ENCODE data around the gene AQR. TPM values are rescaled to one million over a fixed set of nuclear protein-coding genes. Genes with fewer than 3 reads are reported as not detected.
A peak's percentile ranks its signal among the peaks of the same experiment; 100 is the strongest.

The AQR gene
- total and polyA plus RNA-seq, 2 of the 13 experiments (the other 11 are each of a cell fraction or from before 2014, with no cell fraction given), result 18.7 to 31.3 TPM

DNA sequence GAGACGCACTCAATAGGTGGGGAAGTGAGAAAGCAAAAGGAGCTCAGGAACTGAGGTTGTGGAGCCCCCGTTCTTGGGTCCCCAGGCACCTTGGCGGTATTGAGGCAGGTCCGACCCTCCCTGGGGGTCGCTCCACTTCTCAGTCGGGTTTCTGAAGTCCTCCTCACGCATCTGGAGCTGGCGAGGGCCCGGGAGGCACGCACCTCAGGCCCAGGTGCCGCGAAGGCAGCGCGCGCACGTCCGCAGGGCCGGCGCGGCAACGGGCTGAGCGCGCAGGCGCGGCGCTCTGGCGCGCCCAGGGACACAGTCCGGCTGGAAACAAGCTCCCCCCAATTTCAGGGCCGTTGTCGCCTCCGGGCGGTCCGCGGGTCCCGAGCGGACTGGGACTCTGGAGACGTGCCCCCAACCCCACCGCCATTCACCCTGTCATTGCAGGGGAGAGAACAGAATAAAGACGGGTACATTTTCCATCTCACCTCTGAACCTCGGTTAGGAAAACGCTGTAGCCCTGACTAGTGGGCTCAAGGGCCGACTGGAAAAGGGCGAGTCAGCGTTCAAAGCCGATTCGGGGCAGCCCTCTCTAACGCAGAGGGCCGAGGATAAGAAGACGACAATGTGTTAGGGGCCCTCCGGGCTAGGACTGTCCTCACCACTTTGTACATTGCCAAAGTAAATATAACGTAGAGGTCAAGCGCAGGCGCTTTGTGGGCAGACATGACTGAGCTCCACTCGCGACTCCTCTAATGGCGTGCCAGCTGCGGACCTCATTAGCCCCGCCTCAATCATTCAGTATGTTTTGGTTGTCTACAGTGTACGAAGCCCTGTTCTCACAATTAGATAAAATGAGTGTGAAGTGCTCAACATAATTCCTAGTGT lies 18.7 kb upstream of the AQR start, which contains the start of gene ZNF770 (continued):
- TF ChIP-seq THAP9 (CRISPR knock-in tag; IDR thresholded peaks at IDR 0.05; ENCODE audit: borderline replicate concordance), result peak; percentile 82; the same call in 1 of the 2 replicates
- TF ChIP-seq ZNF775 (CRISPR knock-in tag; IDR thresholded peaks at IDR 0.05; ENCODE audit: borderline replicate concordance), result 0 out of 2 replicates have a peak, but pooled peaks have one; percentile 5
- no peak for TF ChIP-seq ZNF530 (CRISPR knock-in tag; IDR thresholded peaks at IDR 0.05; ENCODE audit: low read depth)
- TF ChIP-seq ZNF607 (CRISPR knock-in tag; IDR thresholded peaks at IDR 0.05; ENCODE audit: borderline replicate concordance), result peak; percentile 97
- TF ChIP-seq ZNF816 (CRISPR knock-in tag; IDR thresholded peaks at IDR 0.05; ENCODE audit: borderline replicate concordance), result peak; percentile 94
- 0 out of 2 replicates have a peak, but pooled peaks have one; percentile 25 for TF ChIP-seq ZKSCAN5 (CRISPR knock-in tag; IDR thresholded peaks at IDR 0.05)
- TF ChIP-seq TCF7 (IDR thresholded peaks at IDR 0.05; ENCODE audit: low read depth), result no peak
- TF ChIP-seq U2AF1 (optimal IDR thresholded peaks at IDR 0.05; ENCODE audit: low read depth, low read length), result no peak
- TF ChIP-seq BCL6 (CRISPR knock-in tag; IDR thresholded peaks at IDR 0.05), result no peak
- TF ChIP-seq ZBTB10 (CRISPR knock-in tag; IDR thresholded peaks at IDR 0.05; ENCODE audit: borderline replicate concordance), result peak; percentile 51; the same call in 1 of the 2 replicates
- TF ChIP-seq GMEB2 (CRISPR knock-in tag; IDR thresholded peaks at IDR 0.05; ENCODE audit: low read depth), result no peak
- TF ChIP-seq, protein P1, sequence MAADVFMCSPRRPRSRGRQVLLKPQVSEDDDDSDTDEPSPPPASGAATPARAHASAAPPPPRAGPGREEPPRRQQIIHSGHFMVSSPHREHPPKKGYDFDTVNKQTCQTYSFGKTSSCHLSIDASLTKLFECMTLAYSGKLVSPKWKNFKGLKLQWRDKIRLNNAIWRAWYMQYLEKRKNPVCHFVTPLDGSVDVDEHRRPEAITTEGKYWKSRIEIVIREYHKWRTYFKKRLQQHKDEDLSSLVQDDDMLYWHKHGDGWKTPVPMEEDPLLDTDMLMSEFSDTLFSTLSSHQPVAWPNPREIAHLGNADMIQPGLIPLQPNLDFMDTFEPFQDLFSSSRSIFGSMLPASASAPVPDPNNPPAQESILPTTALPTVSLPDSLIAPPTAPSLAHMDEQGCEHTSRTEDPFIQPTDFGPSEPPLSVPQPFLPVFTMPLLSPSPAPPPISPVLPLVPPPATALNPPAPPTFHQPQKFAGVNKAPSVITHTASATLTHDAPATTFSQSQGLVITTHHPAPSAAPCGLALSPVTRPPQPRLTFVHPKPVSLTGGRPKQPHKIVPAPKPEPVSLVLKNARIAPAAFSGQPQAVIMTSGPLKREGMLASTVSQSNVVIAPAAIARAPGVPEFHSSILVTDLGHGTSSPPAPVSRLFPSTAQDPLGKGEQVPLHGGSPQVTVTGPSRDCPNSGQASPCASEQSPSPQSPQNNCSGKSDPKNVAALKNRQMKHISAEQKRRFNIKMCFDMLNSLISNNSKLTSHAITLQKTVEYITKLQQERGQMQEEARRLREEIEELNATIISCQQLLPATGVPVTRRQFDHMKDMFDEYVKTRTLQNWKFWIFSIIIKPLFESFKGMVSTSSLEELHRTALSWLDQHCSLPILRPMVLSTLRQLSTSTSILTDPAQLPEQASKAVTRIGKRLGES (CRISPR knock-in tag; IDR thresholded peaks at IDR 0.05; ENCODE audit: borderline replicate concordance), result no peak
- TF ChIP-seq ATF7 (IDR thresholded peaks at IDR 0.05), result no peak
- no peak for TF ChIP-seq ATF7 (CRISPR knock-in tag; IDR thresholded peaks at IDR 0.05)
- TF ChIP-seq, protein P2, sequence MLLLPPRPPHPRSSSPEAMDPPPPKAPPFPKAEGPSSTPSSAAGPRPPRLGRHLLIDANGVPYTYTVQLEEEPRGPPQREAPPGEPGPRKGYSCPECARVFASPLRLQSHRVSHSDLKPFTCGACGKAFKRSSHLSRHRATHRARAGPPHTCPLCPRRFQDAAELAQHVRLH (CRISPR knock-in tag; IDR thresholded peaks at IDR 0.05; ENCODE audit: borderline replicate concordance, low read depth), result peak; percentile 90; the same call in 1 of the 2 replicates
- TF ChIP-seq ZSCAN22 (CRISPR knock-in tag; IDR thresholded peaks at IDR 0.05), result no peak
